K562 (cell line): ENCODE measurements around the gene G2E3.

Experiments used
- CTCF ChIP-seq, 3 experiments: IDR thresholded peaks in 2 of 3; conservative IDR thresholded peaks in 1 of 3; 2 replicates each; pipeline ENCODE4 v1.5.1; 2011 to 2012; ENCODE audit warnings: low read length in 3 of 3, mild to moderate bottlenecking in 3 of 3, control low read depth in 2 of 3, improper control_type of control experiment in 1 of 3, inconsistent platforms in 1 of 3, low read depth in 1 of 3, mixed read lengths in 1 of 3, moderate library complexity in 1 of 3; ENCODE audit not compliant: insufficient read depth in 2 of 3
- FOS ChIP-seq: IDR thresholded peaks from 3 replicates; pipeline ENCODE4 v1.6.1; 2011; ENCODE audit not compliant: insufficient read length; ENCODE audit errors: extremely low read depth
- FOXA3 ChIP-seq, 2 experiments: fragments of 450-650 bp in 1 of 2; sonication (generic) in 1 of 2; formaldehyde crosslinking; IDR thresholded peaks in 1 of 2; conservative IDR thresholded peaks in 1 of 2; 2 replicates each; pipeline versions ENCODE4 v1.4.0 to v1.8.0; 2020 to 2022; ENCODE audit warnings: mild to moderate bottlenecking in 2 of 2, missing genetic modification reagents in 1 of 2
- FUS ChIP-seq: fragments of 200-400 bp; formaldehyde crosslinking; optimal IDR thresholded peaks from 2 replicates; pipeline ENCODE3; 2017; ENCODE audit warnings: low read depth, low read length
- POLR2A ChIP-seq: fragments of 450-650 bp; conservative IDR thresholded peaks from 2 replicates; pipeline ENCODE4 v1.6.1; 2016
- SAP30 ChIP-seq: fragments of 200-600 bp; sonication (generic); IDR thresholded peaks from 2 replicates; pipeline ENCODE4 v1.6.1; 2012; ENCODE audit warnings: borderline replicate concordance, low read depth, mild to moderate bottlenecking, moderate library complexity, low read length, control low read depth, inconsistent platforms; ENCODE audit not compliant: insufficient read depth, poor library complexity, severe bottlenecking
- TBL1XR1 ChIP-seq, 2 experiments: IDR thresholded peaks; 2 replicates each; pipeline ENCODE4 v1.6.1; 2012; ENCODE audit warnings: improper control_type of control experiment in 2 of 2, low read length in 2 of 2, mild to moderate bottlenecking in 1 of 2
- ZFP30 ChIP-seq: fragments of 250-450 bp; sonication (Bioruptor Pico); IDR thresholded peaks from 2 replicates; pipeline ENCODE4 v1.8.0; 2022; ENCODE audit warnings: moderate library complexity, mild to moderate bottlenecking, inconsistent platforms, borderline replicate concordance
- ZHX1 ChIP-seq: fragments of 150-350 bp; conservative IDR thresholded peaks from 2 replicates; pipeline ENCODE4 v1.6.1; 2014; ENCODE audit warnings: low read length

GRCh38 chr14:30625533-30625932 lies 66.6 kb downstream of the G2E3 start:
- TF ChIP-seq FOXA3 (CRISPR knock-in tag; conservative IDR thresholded peaks at IDR 0.05 in 1 of 2, IDR thresholded peaks at IDR 0.05 in 1 of 2) (no peak), CTCF (IDR thresholded peaks at IDR 0.05 in 2 of 3, conservative IDR thresholded peaks at IDR 0.05 in 1 of 3; ENCODE audit: insufficient read depth in 2 of 3, low read depth in 1 of 3, low read length in 3 of 3) (no peak), SAP30 (no peak), ZHX1 (no peak), ZFP30 (CRISPR knock-in tag) (no peak), FUS (no peak), TBL1XR1 (IDR thresholded peaks at IDR 0.05; ENCODE audit: low read length in 2 of 2) (no peak), POLR2A (no peak), FOS (no peak)
